MCF 10A (cell line): ENCODE measurements around the gene LAMTOR4. TPM values are rescaled to one million over a fixed set of nuclear protein-coding genes. Genes with fewer than 3 reads are reported as not detected.
A peak's percentile ranks its signal among the peaks of the same experiment; 100 is the strongest.

Experiments
- BruUV-seq: library from RNA; stranded (reverse); fragments of 400-500 nt; replicated peaks from 2 replicates; lab custom pipeline; 2021; lab: Mats Ljungman, UMichigan
- CTCF ChIA-PET: fragments of 300-600 bp; sonication (Branson Sonifier 250); formaldehyde crosslinking; extraction: SDS; loops from one replicate; lab custom pipeline; 2021; ENCODE audit warnings: antibody characterized with exemption, inconsistent platforms; lab: Yijun Ruan, JAX
- POLR2A ChIA-PET: fragments of 300-600, 350-650 bp; sonication (Branson Sonifier 250); formaldehyde crosslinking; extraction: SDS; loops from one replicate; lab custom pipeline; 2020; ENCODE audit warnings: antibody characterized with exemption, inconsistent platforms; lab: Yijun Ruan, JAX
- DNase-seq: peaks from one replicate; pipeline ENCODE4 v3.0.0-alpha.2; 2018; ENCODE audit not compliant: unreplicated experiment
- H3K27ac Mint-ChIP-seq: one replicate; pipeline ENCODE4 v1.8.0; 2022; ENCODE audit warnings: mild to moderate bottlenecking, low read depth, mixed read lengths; ENCODE audit not compliant: unreplicated experiment
- H3K27me3 Mint-ChIP-seq: one replicate; pipeline ENCODE4 v1.8.0; 2022; ENCODE audit warnings: mixed read lengths; ENCODE audit not compliant: insufficient read depth, unreplicated experiment
- H3K36me3 Mint-ChIP-seq: one replicate; pipeline ENCODE4 v1.8.0; 2022; ENCODE audit warnings: mild to moderate bottlenecking, moderate library complexity, mixed read lengths; ENCODE audit not compliant: insufficient read depth, unreplicated experiment
- H3K4me1 Mint-ChIP-seq: one replicate; pipeline ENCODE4 v1.8.0; 2022; ENCODE audit warnings: mixed read lengths; ENCODE audit not compliant: insufficient read depth, unreplicated experiment
- H3K4me3 Mint-ChIP-seq: one replicate; pipeline ENCODE4 v1.8.0; 2022; ENCODE audit warnings: mild to moderate bottlenecking, moderate library complexity, mixed read lengths; ENCODE audit not compliant: unreplicated experiment
- H3K9me3 Mint-ChIP-seq: one replicate; pipeline ENCODE4 v1.8.0; 2022; ENCODE audit warnings: mixed read lengths; ENCODE audit not compliant: unreplicated experiment
- CTCF ChIP-seq: fragments of 200-600 bp; IDR thresholded peaks from one replicate; pipeline ENCODE4 v1.8.0; 2022; ENCODE audit warnings: antibody characterized with exemption, mild to moderate bottlenecking; ENCODE audit not compliant: unreplicated experiment
- intact Hi-C: fragments of 100-400 bp; cut with micrococcal nuclease; formaldehyde crosslinking; loops from 2 replicates; pipeline ENCODE4 v1.14.1; 2022
- total RNA-seq: library from RNA; stranded (reverse); gene quantifications from 2 replicates; pipeline ENCODE4 v1.2.3, GENCODE V29; 2022

Gene LAMTOR4
- total RNA-seq, 1 experiment from 2014 or later = 76.6 TPM

GRCh38 chr7:100101016-100101862 is 47.5 kb upstream of the LAMTOR4 start, which contains the start of the genes AP4M1 and MCM7:
Gene AP4M1 (plus strand): TSS chr7:100101643. CDS start chr7:100101715, 72 bp downstream.
Gene MCM7 (minus strand): TSS chr7:100101397. CDS start chr7:100101294, 103 bp downstream.
- BruUV-seq = no TSS peak
- H3K36me3 Mint-ChIP-seq = peaks cover 75% of the 10 kb centered on the region

DNA sequence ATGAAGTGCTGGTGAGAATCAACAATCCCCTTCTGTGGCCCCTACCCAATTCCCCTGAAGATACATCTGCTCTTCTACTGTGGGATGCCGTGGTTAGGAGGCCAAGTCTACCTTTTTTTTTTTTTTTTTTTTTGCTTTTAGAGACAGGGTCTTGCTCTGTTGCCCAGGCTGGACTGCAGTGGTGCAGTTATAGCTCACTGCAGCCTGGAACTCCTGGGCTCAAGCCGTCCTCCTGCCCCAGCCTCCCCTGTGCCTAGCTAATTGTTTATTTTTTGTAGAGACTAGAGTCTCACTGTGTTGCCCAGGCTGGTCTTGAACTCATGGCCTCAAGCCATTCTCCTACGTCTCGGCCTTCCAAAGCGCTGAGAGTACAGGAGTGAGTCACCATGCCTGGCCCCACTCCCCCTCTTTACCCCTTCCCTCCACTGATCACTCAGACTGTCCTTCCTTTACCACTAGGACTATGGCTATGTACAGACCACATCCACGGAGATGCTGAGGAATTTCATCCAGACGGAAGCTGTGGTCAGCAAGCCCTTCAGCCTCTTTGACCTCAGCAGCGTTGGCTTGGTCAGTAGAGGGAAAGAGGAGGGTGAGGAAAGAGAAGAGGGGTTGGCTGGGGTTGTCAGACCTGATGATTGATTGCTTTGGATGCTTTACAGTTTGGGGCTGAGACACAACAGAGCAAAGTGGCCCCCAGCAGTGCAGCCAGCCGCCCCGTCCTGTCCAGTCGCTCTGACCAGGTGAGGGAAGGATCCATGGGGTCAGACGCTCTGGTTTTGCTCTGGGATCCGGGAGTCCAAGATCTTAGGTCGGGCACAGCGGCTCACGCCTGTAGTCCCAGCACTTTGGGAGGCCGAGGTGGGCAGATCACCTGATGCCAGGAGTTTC is 45.5 kb upstream of the LAMTOR4 start:
- no peaks in the 10 kb centered on the region for H3K27me3 Mint-ChIP-seq
- TF ChIP-seq CTCF = no peak
- intact Hi-C loops = no loop called here
- no peaks in the 10 kb centered on the region for H3K9me3 Mint-ChIP-seq
- POLR2A ChIA-PET = interaction anchor here (3.4 to 5.8 kb wide), 3 partner anchors 11 to 21 kb away, joined by 45 to 92 read pairs (median 47); partner anchors contain the start of genes COPS6 and MBLAC1
- CTCF ChIA-PET = interaction anchor here (0.7 to 3.0 kb wide), 3 partner anchors 27 to 115 kb away, joined by 3 to 16 read pairs (median 4); no protein-coding TSS in a partner anchor
- DNase-seq = no peak
- BruUV-seq = TSS peak; percentile 32
- peak overlapping the region; percentile 98 for H3K4me3 Mint-ChIP-seq
- peak overlapping the region; percentile 39 for H3K27ac Mint-ChIP-seq
- H3K36me3 Mint-ChIP-seq = peaks cover 67% of the 10 kb centered on the region
- H3K4me1 Mint-ChIP-seq = peaks cover 22% of the 10 kb centered on the region

More at GRCh38 chr7:100101016-100101862, 47.5 kb upstream of the LAMTOR4 start, which contains the start of the genes AP4M1 and MCM7:
- Mint-ChIP-seq H3K27me3 (no peaks in the 10 kb centered on the region), H3K4me3 (peak within 1 kb of the TSS; percentile 98), H3K9me3 (no peaks in the 10 kb centered on the region), H3K4me1 (peaks cover 32% of the 10 kb centered on the region), H3K27ac (peak within 1 kb of the TSS; percentile 99)
- intact Hi-C loops = loop anchor here (1.0 to 2.0 kb wide), 2 partner anchors 18 to 20 kb away; partner anchors contain the start of genes CNPY4, TAF6 and ZNF3
- POLR2A ChIA-PET = interaction anchor here (0.5 to 5.8 kb wide), 28 partner anchors 12 to 1526 kb away, joined by 3 to 92 read pairs (median 6); partner anchors contain the start of genes CNPY4, COPS6, LAMTOR4 and MBLAC1
- DNase-seq = peak; percentile 99
- CTCF ChIA-PET = interaction anchor here (0.5 to 3.0 kb wide), 6 partner anchors 16 to 958 kb away, joined by 3 to 16 read pairs (median 3); no protein-coding TSS in a partner anchor
- no peak for TF ChIP-seq CTCF

- no TSS peak for BruUV-seq
- intact Hi-C loops = no loop called here
- Mint-ChIP-seq H3K4me1 (peaks cover 4% of the 10 kb centered on the region), H3K27ac (no peak overlapping the region), H3K36me3 (peaks cover 51% of the 10 kb centered on the region), H3K27me3 (no peaks in the 10 kb centered on the region), H3K4me3 (no peak overlapping the region), H3K9me3 (no peaks in the 10 kb centered on the region)
- DNase-seq = no peak
- CTCF ChIA-PET = interaction anchor here (0.7 to 1.0 kb wide), 2 partner anchors 21 to 980 kb away, joined by 3 to 4 read pairs; partner anchors contain the start of genes MBLAC1 and TRIM56
- POLR2A ChIA-PET = interaction anchor here (0.8 to 5.8 kb wide), 3 partner anchors 9 to 21 kb away, joined by 3 to 45 read pairs (median 3); partner anchors contain the start of genes COPS6 and MBLAC1
- TF ChIP-seq CTCF = no peak
Measured at GRCh38 chr7:100105534-100105933, 43.2 kb upstream of the LAMTOR4 start.
